Measurements from ENCODE around the gene CLCN3.
"Not testable (repeated sequence)": the region's sequence is repeated elsewhere in the genome, so short reads cannot be mapped to it uniquely, and the experiment has no call there.

Gene CLCN3

DNA sequence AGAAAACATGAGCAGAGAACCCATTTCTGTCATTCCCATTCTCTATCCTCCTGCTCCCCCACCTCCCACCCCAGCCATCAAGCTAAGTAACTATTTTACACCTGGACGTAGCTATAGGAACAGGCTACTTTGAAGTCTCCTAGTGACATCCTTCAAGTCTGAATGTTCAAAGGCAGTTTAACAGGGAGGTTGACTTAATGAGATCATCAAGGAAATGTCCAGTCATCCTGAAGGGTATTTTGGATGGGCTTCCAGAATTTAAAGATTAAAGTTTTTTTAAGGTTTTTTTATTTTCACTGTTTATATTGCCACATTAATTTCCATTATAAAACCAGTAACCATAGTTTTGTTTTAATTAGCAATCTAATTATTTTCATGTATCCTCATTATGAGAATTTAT, 96.3 kb downstream of the CLCN3 start:
- DNase-seq = no peak

DNA sequence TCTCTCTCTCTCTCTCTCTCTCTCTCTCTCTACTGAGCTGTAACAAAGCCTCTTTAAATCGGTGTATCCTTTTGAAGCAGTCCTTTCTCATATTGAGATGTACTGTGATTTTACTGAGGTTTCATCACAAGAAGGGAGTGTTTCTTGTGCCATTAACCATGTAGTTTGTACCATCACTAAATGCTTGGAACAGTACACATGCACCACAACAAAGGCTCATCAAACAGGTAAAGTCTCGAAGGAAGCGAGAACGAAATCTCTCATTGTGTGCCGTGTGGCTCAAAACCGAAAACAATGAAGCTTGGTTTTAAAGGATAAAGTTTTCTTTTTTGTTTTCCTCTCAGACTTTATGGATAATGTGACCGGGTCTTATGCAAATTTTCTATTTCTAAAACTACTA, 100.2 kb downstream of the CLCN3 start:
- no peak for DNase-seq

DNA sequence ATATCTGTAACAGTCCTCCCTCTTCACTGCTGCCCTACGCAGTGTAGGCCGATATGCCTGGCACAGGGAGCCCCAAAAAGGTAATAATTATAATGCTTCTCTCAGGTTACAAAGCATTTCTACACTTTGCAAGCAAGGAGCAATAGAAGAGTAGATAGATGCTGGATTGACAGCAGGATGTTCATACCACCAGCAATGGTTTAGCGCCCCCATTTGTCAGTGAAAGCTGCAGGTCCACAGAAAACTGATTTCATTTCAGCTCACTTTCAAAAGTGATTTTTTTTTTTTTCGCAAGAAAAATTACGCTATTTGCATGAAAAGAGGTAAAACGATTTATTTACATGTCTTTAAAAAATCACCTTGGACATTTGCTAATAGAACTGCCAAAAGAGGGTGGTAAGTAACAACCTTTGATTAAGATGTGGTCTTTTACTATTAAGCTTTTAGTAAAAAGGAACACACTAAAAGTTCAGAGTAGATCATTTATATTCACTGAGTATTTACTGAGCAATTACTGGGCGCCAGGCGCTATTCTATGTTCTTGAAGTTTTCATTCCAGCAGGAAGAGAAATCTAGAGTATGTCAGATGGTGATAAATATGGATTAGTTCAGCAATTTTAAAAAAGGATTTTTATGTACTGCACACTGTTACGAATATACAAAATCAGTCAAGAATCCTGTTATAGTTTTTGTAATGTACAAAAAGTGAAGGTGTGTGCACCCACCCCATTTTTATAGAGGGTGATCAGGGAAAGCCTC, 103.0 kb downstream of the CLCN3 start:
- DNase-seq = no peak

DNA sequence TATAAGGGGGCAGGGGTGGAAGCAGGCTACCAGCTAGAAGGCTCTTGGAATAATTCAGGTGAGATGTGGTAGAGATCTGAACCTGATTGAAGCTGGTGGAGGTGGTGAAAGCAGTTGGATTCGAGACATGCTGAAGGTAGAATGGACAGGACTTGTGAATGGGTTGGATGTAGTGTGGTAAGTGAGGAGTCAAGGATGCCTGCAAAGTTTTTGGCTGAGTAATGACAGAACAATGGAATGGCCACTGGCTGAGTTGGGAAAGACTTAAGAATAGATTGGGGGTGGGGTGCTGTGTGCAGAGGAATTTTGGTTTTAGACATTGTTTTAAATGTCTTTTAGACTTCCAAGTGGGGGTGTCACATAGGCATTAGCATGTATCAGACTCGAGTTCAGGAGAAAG, 103.9 kb downstream of the CLCN3 start:
- no peak for DNase-seq

DNA sequence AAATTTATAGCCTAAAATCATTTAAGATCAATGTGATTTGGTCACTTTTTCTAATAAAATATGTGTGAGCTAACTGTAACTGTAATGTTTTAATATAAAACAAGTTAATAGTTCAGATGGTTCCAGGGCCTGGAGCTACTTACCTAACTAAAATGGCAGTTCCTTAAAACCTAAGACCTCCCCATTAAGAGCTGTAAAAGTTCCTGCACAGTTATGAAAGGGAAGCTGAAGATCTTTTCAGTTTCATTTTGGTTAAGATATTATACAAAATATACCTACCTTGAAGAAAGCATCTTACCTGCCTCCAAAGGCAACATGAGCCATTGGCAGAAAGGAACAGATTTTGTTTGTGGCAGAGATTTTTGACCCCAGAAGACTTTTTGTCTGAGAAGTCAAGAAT, 107.2 kb downstream of the CLCN3 start:
- DNase-seq = no peak

DNA sequence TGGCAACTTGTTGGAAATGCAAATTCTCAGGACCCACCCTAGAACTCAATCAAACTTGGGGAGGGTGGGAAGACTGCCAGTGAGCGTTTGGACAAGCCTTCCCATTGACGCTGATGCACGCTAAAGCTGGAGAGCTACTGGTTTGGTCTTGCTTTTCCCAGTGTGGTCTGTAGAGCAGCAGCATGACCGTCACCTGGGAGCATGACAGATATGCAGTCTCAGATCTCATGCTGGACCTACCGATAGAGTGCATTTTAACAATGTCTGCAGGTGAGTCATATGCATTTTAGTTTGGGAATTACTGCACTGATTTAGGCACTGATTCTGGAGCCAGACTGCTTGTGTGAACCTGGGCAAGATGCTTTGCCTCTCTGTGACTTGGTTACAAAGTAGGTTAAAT, 110.2 kb downstream of the CLCN3 start:
- no peak for DNase-seq

DNA sequence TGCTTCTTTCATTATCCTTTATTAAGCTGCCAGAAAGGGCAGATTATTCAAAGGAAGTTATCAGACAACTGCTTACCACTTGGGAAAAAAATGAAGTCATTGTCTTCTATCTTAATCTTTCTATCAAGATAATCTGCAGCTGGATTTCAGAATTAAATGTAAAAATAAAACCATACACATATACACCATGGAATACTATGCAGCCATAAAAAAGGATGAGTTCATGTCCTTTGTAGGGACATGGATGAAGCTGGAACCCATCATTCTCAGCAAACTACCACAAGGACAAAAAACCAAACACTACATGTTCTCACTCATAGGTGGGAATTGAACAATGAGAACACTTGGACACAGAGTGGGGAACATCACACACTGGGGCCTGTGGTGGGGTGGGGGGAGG, 118.2 kb downstream of the CLCN3 start:
- DNase-seq = not testable (repeated sequence)

DNA sequence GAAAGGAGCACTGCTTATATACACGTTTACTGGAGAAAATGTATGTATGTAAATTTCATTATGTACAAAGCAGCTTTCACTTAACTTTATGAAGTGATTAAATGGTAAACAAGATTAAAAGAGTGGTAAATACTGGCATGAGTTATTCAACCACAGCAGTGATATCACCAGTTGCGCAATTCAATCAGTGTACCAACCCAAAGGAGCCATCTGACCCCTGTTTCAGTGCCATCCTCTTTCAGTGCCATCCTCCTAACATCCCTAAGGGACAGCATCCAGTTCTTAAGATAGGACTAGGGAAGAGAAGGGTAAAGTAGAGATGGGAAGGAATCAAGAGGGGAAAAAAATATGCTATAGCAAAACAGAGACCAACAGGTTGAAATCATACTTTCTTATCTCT, 121.2 kb downstream of the CLCN3 start:
- peak; percentile 36 for DNase-seq

DNA sequence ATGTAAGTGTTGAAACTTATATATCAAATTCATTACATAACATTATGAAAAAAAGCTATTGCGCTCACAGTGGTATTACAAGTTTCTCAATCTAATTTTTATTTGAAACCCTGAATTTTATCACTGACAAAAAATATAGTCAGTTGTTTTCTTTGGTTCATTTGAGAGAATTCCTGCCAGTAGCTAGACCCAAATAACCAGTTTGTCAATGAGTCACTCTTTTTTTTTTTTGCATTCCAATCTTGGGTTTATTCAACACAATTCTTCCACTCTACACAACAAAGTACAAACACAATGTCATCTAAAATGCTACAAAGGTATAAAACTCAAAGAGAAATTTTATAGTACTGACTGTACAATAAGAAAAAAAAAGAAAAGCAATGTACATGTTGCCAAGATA, 124.2 kb downstream of the CLCN3 start:
- no peak for DNase-seq

DNA sequence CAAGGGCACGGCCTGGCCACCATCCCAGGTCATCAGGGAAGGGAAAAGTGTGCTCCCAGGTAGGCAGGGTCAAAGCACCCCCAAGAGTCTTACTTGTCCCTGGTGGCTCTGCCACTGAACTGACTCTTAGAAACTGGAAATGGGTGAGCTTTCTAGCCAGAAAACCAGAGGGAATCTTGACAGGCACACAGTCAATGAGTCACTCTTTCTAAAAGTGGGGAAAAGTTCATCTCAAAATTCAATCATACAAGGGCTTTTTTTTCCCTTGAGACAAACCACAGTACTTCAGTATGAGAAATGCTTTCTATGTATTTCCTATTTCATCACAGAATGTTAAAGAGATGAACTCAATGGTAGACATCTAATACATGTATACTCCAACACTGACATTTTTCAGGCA, 124.9 kb downstream of the CLCN3 start:
- peak; percentile 19 for DNase-seq

DNA sequence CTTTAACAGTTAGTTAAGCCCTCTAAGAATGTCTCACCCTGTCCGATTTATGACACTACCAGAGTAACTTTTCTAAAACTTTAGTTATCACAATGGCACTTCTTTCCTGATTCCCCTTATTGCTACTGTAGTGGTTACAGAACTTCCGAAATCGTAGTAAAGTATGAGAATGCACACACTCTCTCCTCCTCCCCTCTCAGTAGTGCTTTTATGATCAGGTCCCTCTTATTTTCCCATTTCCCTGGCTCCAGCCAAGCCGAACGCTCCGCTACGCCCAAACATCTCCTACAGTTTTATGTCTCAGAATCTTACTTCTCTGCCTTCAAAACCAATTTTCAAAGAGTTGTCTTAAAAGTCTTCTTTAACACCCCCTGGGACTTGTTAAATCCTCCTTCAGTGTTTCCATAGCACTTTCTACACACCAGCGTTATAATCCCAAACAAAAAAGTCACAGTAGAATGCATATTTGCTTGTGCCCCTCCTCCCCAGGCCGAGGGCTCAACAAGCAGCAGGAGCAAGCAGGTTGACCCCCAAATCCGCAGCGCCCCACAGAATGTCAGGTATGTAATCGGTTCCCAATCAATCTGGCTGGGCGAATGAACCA, 136.7 kb downstream of the CLCN3 start:
- DNase-seq = peak; percentile 15

DNA sequence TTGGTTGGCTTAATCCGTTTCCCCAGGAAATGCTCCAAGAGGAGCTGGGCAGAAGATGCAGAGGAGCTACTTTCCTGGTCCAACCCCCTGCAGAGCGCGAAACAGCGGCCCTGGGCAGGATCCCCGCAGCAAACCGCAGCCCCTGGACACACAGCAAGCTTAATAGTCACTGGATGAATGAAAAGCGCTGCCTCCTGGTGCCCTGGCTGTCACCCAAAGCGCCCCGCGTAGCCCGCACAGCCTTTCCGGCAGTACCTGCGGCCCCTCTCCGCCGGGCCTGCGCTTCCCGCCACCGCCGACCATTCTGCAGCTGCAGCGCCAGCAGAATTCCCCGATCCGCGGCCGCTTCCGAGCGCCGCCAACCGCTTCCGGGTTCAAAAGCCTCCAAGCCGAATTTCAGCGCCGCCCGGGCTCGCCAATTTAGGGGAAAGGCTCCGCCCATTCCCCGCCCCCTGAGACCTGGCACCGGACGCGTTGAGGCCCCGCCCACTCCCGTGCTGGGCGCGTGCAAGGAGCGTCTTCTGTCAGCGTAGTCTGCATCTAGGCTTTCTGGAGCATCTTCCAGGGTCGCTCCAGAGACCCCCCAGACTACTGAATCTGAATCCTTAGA, 137.3 kb downstream of the CLCN3 start, which contains the start of gene HPF1:
Gene HPF1, minus strand, starts transcription at position 370 of the 610 bp plus-strand sequence. Its CDS starts 67 bp downstream, at position 303.
- DNase-seq = peak; percentile 88

DNA sequence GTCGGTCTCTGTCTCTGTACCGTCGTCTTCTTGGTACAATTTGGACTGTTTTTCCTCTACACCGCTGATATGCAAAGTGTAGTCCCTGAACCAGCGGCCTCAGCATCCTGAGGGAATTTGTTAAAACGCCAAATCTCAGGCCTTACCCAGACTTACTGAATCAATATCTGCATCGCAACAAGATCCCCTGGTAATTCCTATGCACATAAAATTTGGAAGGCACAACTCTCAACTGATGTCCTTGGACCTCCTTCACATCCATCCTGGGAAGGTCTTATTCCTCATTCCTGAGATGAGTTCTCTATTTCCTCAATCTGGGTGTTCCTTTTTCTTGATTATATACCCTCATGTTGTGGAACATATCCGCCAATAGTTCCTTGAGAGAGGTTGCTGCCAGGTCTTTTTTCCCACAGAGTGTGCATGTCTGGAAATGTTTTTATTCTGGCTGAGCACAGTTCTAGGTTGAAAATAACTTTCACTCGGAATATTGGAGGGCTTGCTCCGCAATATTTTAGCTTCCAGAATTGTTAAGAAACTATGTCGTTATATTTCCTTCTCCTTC, 138.1 kb downstream of the CLCN3 start:
- no peak for DNase-seq

DNA sequence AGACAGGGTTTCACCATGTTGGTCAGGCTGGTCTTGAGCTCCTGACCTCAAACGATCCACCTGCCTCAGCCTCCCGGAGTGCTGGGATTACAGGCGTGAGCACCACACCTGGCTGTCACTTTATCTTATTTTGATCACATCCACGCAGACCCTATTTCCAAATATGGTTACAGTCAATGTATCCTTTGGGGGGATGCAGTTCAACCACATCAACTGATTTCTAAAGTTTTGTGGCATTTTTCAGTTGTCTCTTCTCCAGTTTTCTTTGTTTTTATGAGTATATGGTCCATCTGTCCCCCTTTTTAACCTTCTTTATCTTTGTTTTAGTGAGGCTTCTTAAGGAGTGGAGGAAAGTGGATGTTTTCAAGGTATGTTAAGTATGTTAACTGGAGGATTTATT, 141.5 kb downstream of the CLCN3 start:
- no peak for DNase-seq

DNA sequence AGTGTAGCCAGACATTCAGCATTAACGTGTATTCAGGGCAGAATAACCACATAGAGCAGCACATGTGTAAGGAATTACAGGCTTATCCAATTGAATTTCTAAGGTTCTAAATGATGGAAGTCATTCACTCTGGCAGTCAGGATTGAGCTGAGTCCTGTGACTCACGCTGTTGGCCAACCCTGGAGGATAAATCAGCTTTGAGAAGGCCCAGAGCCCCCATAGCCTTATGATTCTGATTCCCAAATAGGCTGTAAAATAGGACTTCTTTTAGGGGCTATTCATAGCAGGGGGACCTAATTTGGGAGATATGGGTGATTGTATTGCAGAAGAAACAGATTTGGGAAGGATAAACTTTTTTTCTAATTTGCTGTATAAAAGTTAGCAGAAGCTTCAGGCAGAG, 145.5 kb downstream of the CLCN3 start:
- no peak for DNase-seq

DNA sequence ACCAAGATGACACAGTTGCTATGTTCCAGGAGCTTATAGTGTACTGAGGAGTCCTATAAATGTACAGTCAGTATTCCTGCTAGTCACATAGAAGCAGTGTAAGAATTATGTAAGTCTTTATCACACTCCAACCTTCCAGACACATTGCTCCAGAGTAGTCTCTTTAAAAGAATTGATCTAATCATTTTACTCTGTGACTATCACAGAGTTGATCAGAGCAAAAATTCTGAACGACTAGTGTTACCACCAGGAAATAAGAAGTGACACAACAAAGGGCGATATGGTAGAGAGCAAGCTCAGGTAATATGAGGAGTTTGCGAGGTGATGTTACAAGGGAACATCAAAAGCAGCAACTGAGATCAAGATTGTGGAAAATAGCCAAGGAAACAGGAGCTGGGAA, 146.4 kb downstream of the CLCN3 start:
- DNase-seq = no peak

DNA sequence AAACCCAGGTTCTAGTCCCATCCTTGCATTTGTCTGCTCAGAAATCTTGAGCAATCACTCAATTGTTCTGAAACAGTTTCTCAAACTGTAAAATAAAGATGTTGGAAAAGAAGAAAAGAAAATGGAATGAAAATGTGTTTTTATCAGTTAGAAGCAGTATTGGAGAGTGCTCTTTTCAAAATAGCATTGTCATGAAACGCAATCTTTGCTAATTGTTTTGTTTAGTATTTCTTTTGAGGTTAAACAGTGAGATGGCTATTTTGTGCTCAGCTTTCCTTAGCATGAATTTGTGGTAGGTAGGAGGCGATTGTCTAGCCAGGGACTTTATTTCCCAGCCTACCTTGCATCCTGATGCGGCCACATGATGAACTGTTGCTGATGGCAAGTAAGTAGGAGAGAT, 148.0 kb downstream of the CLCN3 start:
- no peak for DNase-seq

DNA sequence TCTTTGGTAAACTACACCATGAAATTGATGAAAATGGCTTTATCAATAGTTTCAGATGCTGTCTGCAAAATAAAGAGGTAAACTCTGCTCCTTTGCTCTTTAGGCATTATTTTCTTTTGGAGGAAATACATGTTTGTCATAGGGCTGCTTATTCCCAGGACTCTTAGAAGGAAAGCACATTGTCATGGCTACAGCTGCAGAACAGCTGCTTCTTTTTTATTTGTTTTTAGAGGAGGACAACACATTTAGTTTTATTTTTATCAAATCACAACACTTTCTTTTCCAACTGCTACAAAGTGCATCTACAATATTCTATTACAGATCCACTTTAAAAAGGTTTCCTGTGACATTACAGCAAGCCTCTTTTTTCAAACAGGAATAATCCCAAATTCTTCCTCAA, 150.0 kb downstream of the CLCN3 start:
- DNase-seq = no peak

DNA sequence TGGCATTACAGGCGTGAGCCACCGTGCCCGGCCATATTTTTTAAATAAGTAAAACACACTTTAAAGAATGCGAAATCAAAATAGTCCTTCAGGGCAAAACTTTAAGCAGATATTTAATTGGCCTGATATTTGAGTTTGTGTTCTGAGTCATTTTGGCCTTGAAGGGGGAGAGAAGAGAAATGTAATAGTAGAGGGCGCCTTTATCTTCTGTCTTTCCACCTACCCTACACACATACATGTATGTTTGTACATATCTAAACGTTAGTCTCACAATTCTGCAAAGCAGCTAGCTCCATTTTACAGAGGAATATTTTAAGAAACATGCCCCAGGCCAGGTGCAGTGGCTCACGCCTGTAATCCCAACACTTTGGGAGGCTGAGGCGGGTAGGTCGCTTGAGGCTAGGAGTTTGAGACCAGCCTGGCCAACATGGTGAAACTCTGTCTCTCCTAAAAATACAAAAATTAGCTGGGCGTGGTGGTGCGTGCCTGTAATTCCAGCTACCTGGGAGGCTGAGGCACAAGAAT, 151.2 kb downstream of the CLCN3 start:
- not testable (repeated sequence) for DNase-seq
